Astrocyte of the cerebellum (primary cell): ENCODE results near the gene HAPSTR1.

Experiments
- DNase-seq: peaks from one replicate; pipeline ENCODE4 v3.0.0-alpha.2; 2011; ENCODE audit warnings: low read depth
- H3K4me3 ChIP-seq: 2 replicates; pipeline ENCODE4 v1.5.1; 2011; ENCODE audit warnings: mild to moderate bottlenecking, low read depth, low read length, moderate library complexity
- in situ Hi-C: cut with HindIII; loops from 2 replicates; pipeline ENCODE4 v1.10.0; 2017; ENCODE audit warnings: low sequenced_read_pairs
- TF ChIP-seq, protein P1 (sequence below): IDR thresholded peaks from 2 replicates; pipeline ENCODE4 v1.5.1; 2012; ENCODE audit warnings: low read length, low read depth, moderate library complexity, mild to moderate bottlenecking; ENCODE audit errors: missing control alignments

The HAPSTR1 gene

GRCh38 chr16:9090101-9090959 lies 1.1 kb upstream of the HAPSTR1 start:
- in situ Hi-C loops = no loop called here
- DNase-seq = no peak
- TF ChIP-seq, protein P1, sequence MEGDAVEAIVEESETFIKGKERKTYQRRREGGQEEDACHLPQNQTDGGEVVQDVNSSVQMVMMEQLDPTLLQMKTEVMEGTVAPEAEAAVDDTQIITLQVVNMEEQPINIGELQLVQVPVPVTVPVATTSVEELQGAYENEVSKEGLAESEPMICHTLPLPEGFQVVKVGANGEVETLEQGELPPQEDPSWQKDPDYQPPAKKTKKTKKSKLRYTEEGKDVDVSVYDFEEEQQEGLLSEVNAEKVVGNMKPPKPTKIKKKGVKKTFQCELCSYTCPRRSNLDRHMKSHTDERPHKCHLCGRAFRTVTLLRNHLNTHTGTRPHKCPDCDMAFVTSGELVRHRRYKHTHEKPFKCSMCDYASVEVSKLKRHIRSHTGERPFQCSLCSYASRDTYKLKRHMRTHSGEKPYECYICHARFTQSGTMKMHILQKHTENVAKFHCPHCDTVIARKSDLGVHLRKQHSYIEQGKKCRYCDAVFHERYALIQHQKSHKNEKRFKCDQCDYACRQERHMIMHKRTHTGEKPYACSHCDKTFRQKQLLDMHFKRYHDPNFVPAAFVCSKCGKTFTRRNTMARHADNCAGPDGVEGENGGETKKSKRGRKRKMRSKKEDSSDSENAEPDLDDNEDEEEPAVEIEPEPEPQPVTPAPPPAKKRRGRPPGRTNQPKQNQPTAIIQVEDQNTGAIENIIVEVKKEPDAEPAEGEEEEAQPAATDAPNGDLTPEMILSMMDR = no peak
- peak overlapping the region; percentile 48 for H3K4me3 ChIP-seq

- peak overlapping the region; percentile 89 for H3K4me3 ChIP-seq
- in situ Hi-C loops = no loop called here
- TF ChIP-seq, protein P1 = no peak
- no peak for DNase-seq
Measured at GRCh38 chr16:9091867-9092281, 430 bp downstream of the HAPSTR1 start.

- DNase-seq = no peak
- peak overlapping the region; percentile 89 for H3K4me3 ChIP-seq
- in situ Hi-C loops = no loop called here
- TF ChIP-seq, protein P1 = no peak
Measured at GRCh38 chr16:9092282-9092977, 986 bp downstream of the HAPSTR1 start.

DNA sequence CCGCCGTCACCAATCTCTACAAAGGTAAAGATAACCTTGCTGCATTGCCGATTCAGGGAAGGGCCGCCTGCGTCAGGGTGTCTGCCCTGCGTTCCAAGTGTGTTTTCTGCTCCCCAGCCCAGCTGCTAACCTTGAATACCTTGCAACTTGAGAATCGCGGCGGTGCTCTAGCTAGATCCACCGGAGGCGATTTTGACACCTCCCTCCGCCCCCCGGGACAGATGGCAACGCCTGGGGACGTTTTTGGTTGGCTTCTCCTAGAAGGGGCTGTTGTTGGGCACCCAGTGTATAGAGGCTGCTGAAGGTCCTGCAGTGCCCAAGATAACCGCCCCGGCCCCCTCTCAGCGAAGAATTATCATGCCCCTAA lies 1.5 kb downstream of the HAPSTR1 start:
- peak overlapping the region; percentile 89 for H3K4me3 ChIP-seq
- DNase-seq = no peak
- in situ Hi-C loops = no loop called here
- TF ChIP-seq, protein P1 = no peak

- H3K4me3 ChIP-seq = peak overlapping the region; percentile 89
- TF ChIP-seq, protein P1 = no peak
- DNase-seq = no peak
- in situ Hi-C loops = no loop called here
Measured at GRCh38 chr16:9094011-9094846, 2.8 kb downstream of the HAPSTR1 start.

DNA sequence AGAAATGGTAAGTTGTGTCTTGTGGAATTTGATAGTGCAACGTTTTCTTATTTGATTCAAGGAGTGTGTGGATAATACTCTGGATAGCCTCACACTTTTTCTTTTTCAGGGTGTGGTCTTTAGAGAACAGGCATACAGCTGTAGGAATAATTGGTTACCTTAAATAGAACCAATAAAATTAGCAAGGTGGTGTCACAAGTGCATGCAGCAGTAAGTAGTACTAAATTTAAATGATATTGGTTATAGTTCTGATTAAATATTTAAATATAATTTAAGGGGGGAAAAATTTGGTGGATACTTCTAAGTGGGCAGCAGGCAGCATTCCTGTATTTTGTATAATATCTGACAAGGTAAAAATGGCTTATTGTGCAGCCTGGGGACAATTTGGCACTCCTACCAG lies 3.7 kb downstream of the HAPSTR1 start:
- in situ Hi-C loops = no loop called here
- no peak for DNase-seq
- TF ChIP-seq, protein P1 = no peak

More for the DNA sequence above, 3.7 kb downstream of the HAPSTR1 start:
- peak overlapping the region; percentile 89 for H3K4me3 ChIP-seq
